Measurements from ENCODE around the gene SUSD5. TPM values are rescaled to one million over a fixed set of nuclear protein-coding genes. Genes with fewer than 3 reads are reported as not detected.

The SUSD5 gene
- total RNA-seq, 1 experiment from 2014 or later = 1.2 TPM

- no peak overlapping the region for H3K4me3 Mint-ChIP-seq
- no peak for TF ChIP-seq MXD4 (CRISPR knock-in tag; IDR thresholded peaks at IDR 0.05; ENCODE audit: borderline replicate concordance)
- no peak for TF ChIP-seq SMAD3 (CRISPR knock-in tag; IDR thresholded peaks at IDR 0.05; ENCODE audit: borderline replicate concordance)
- DNase-seq (ENCODE audit: low spot score) = no peak
- H3K27ac Mint-ChIP-seq = no peak overlapping the region
- no peaks in the 10 kb centered on the region for H3K36me3 Mint-ChIP-seq
- H3K27me3 Mint-ChIP-seq (ENCODE audit: low read depth) = no peaks in the 10 kb centered on the region
- no peaks in the 10 kb centered on the region for H3K4me1 Mint-ChIP-seq
- peaks cover 4% of the 10 kb centered on the region for H3K9me3 Mint-ChIP-seq
- peak; percentile 56; the same call in 1 of the 2 replicates for ATAC-seq
- ChIA-PET CTCF (interaction anchor here (0.5 to 1.6 kb wide), 6 partner anchors 17 to 122 kb away, joined by 3 to 7 read pairs (median 4); no protein-coding TSS in a partner anchor), POLR2A (no interaction called here)
Measured at GRCh38 chr3:33250712-33251111, 32.1 kb upstream of the SUSD5 start.

- H3K36me3 Mint-ChIP-seq = no peaks in the 10 kb centered on the region
- H3K27me3 Mint-ChIP-seq (ENCODE audit: low read depth) = no peaks in the 10 kb centered on the region
- no peak overlapping the region for H3K27ac Mint-ChIP-seq
- peaks cover 4% of the 10 kb centered on the region for H3K9me3 Mint-ChIP-seq
- ATAC-seq = no peak
- DNase-seq (ENCODE audit: low spot score) = no peak
- H3K4me3 Mint-ChIP-seq = no peak overlapping the region
- H3K4me1 Mint-ChIP-seq = no peaks in the 10 kb centered on the region
- POLR2A ChIA-PET = no interaction called here
- TF ChIP-seq JAZF1 (CRISPR knock-in tag; IDR thresholded peaks at IDR 0.05) (no peak), CBFB (CRISPR knock-in tag; IDR thresholded peaks at IDR 0.05; ENCODE audit: low read depth) (no peak), ERG (CRISPR knock-in tag; IDR thresholded peaks at IDR 0.05) (no peak), ARID4B (CRISPR knock-in tag; IDR thresholded peaks at IDR 0.05; ENCODE audit: borderline replicate concordance) (no peak)
- CTCF ChIA-PET = no interaction called here
Measured at GRCh38 chr3:33246786-33247185, 28.2 kb upstream of the SUSD5 start.

GRCh38 chr3:33240261-33240660, 21.7 kb upstream of the SUSD5 start:
- DNase-seq (ENCODE audit: low spot score) (no peak), ATAC-seq (no peak)
- ChIA-PET POLR2A (no interaction called here), CTCF (no interaction called here)
- H3K27ac Mint-ChIP-seq = no peak overlapping the region
- peaks cover 9% of the 10 kb centered on the region for H3K9me3 Mint-ChIP-seq
- H3K4me3 Mint-ChIP-seq = no peak overlapping the region
- no peaks in the 10 kb centered on the region for H3K4me1 Mint-ChIP-seq
- no peaks in the 10 kb centered on the region for H3K27me3 Mint-ChIP-seq (ENCODE audit: low read depth)
- H3K36me3 Mint-ChIP-seq = no peaks in the 10 kb centered on the region
- TF ChIP-seq ZNF317 (CRISPR knock-in tag; IDR thresholded peaks at IDR 0.05; ENCODE audit: borderline replicate concordance, low read depth) = no peak

GRCh38 chr3:33238923-33239322, 20.3 kb upstream of the SUSD5 start:
- Mint-ChIP-seq H3K9me3 (peaks cover 9% of the 10 kb centered on the region), H3K27ac (no peak overlapping the region), H3K36me3 (no peaks in the 10 kb centered on the region), H3K4me1 (no peaks in the 10 kb centered on the region), H3K4me3 (no peak overlapping the region), H3K27me3 (ENCODE audit: low read depth) (no peaks in the 10 kb centered on the region)
- DNase-seq (ENCODE audit: low spot score) (no peak), ATAC-seq (no peak)
- ChIA-PET CTCF (interaction anchor here (0.5 kb wide), 1 partner anchor 14 kb away, joined by 3 read pairs; no protein-coding TSS in a partner anchor), POLR2A (no interaction called here)
- TF ChIP-seq CREB1 (CRISPR knock-in tag; IDR thresholded peaks at IDR 0.05) (no peak), TEAD4 (CRISPR knock-in tag; IDR thresholded peaks at IDR 0.05) (no peak), SOX15 (CRISPR knock-in tag; IDR thresholded peaks at IDR 0.05) (no peak), CDX4 (CRISPR knock-in tag; IDR thresholded peaks at IDR 0.05; ENCODE audit: borderline replicate concordance) (no peak), IRF1 (CRISPR knock-in tag; IDR thresholded peaks at IDR 0.05) (no peak), ATF3 (CRISPR knock-in tag; conservative IDR thresholded peaks at IDR 0.05) (no peak), ZNF219 (CRISPR knock-in tag; IDR thresholded peaks at IDR 0.05; ENCODE audit: borderline replicate concordance) (no peak), ZMAT4 (CRISPR knock-in tag; IDR thresholded peaks at IDR 0.05) (no peak), ZBTB21 (CRISPR knock-in tag; IDR thresholded peaks at IDR 0.05; ENCODE audit: borderline replicate concordance) (no peak), NR3C1 (CRISPR knock-in tag; conservative IDR thresholded peaks at IDR 0.05; ENCODE audit: low read depth) (no peak), JUN (CRISPR knock-in tag; IDR thresholded peaks at IDR 0.05) (no peak), ERG (CRISPR knock-in tag; IDR thresholded peaks at IDR 0.05) (no peak), FOXJ3 (CRISPR knock-in tag; IDR thresholded peaks at IDR 0.05; ENCODE audit: borderline replicate concordance) (no peak), ZNF416 (CRISPR knock-in tag; IDR thresholded peaks at IDR 0.05) (no peak)
